Urothelium cell line (cell line): Measurements from ENCODE around the gene SHISA4.
"Not testable (repeated sequence)": the region's sequence is repeated elsewhere in the genome, so short reads cannot be mapped to it uniquely, and the experiment has no call there.

ENCODE experiments used
- DNase-seq: peaks from one replicate; pipeline ENCODE4 v3.0.0; 2011; ENCODE audit warnings: low spot score, mixed read lengths
- FAIRE-seq: peaks from 2 replicates; lab custom pipeline; 2011; peaks lifted over from hg19 to GRCh38; lab: Jason Lieb, UNC

The SHISA4 gene

GRCh38 chr1:201918343-201918742 is 29.6 kb downstream of the SHISA4 start:
- no peak for DNase-seq
- no peak for FAIRE-seq

- no peak for DNase-seq
- no peak for FAIRE-seq
Observed at GRCh38 chr1:201921952-201922558, 33.4 kb downstream of the SHISA4 start.

- FAIRE-seq (no peak), DNase-seq (no peak)
Observed at GRCh38 chr1:201925301-201925567, 36.5 kb downstream of the SHISA4 start.

- FAIRE-seq (no peak), DNase-seq (no peak)
Observed at GRCh38 chr1:201925981-201926645, 37.4 kb downstream of the SHISA4 start.

- no peak for DNase-seq
Observed at GRCh38 chr1:201928266-201928665, 39.6 kb downstream of the SHISA4 start.

GRCh38 chr1:201930137-201930536 is 41.4 kb downstream of the SHISA4 start:
- FAIRE-seq: no peak
- DNase-seq: no peak

More at GRCh38 chr1:201928266-201928665, 39.6 kb downstream of the SHISA4 start:
- no peak for FAIRE-seq

- FAIRE-seq (no peak), DNase-seq (no peak)
Observed at GRCh38 chr1:201930803-201931202, 42.1 kb downstream of the SHISA4 start.

- FAIRE-seq (no peak), DNase-seq (no peak)
Observed at GRCh38 chr1:201933840-201934430, 45.2 kb downstream of the SHISA4 start.

- FAIRE-seq (no peak), DNase-seq (peak; percentile 31)
Observed at GRCh38 chr1:201937624-201938213, 49.0 kb downstream of the SHISA4 start.

GRCh38 chr1:201938440-201939035 is 49.8 kb downstream of the SHISA4 start:
- DNase-seq (no peak), FAIRE-seq (no peak)

- DNase-seq: no peak
- no peak for FAIRE-seq
Observed at GRCh38 chr1:201939148-201939547, 50.5 kb downstream of the SHISA4 start.

- FAIRE-seq (no peak), DNase-seq (no peak)
Observed at GRCh38 chr1:201939574-201939973, 50.9 kb downstream of the SHISA4 start.

- not testable (repeated sequence) for DNase-seq, FAIRE-seq
Observed at GRCh38 chr1:201940316-201940715, 51.6 kb downstream of the SHISA4 start.

- FAIRE-seq: no peak
- no peak for DNase-seq
Observed at GRCh38 chr1:201941420-201942128, 52.9 kb downstream of the SHISA4 start.

- no peak for DNase-seq
- FAIRE-seq: no peak
Observed at GRCh38 chr1:201942129-201942495, 53.4 kb downstream of the SHISA4 start.
